Measurements from ENCODE around the gene NRG2.

NRG2 gene

DNA sequence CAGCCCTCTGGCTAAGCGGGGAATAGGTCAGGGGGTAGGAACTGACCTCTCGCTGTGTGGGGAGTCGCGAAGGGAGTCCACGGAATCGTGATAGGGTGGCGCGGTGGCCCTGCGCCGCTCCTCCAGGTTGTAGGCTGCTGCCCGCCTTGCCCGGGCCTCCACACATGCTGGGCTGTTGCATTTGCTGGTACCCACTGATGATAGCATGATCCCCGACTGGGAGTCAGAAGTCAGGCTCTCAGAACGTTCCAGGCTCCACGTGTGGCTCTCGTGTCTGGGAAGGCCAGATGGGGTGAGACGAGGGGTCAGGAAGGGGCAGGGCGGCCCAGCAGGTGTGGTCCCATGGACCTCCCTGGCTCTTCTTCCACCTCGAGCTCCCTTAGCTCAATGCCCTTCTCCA lies 191.5 kb downstream of the NRG2 start:
- DNase-seq = no peak

DNA sequence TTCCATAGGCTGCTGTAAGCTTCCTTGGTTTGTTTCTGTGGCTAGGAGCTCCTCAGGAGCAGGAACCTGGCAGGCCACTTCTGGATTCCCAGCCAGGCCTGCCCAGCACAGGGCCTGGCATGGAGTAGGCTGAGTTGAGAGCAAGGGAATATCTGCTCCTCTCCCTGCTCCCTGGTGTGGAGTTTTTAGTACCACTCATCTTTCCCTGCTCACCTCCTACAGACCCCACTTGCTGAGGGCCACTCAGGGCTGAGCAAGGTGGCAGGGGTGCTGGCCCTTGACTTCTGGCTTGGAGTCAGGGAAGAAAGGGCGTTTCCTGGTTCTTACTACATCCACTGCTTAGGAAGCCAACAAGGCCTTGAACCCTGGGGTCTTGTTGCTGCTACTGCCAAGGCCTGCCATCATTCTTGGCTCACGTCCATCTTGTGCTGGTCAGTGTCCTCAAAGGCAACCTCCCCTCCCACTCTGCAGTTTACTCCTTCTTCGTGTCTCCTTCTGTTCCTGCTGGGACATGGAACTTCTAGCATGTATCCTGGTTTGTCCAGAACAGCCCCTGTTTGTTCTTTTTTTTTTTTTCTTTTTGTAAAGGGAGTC lies 192.6 kb downstream of the NRG2 start:
- DNase-seq = no peak

DNA sequence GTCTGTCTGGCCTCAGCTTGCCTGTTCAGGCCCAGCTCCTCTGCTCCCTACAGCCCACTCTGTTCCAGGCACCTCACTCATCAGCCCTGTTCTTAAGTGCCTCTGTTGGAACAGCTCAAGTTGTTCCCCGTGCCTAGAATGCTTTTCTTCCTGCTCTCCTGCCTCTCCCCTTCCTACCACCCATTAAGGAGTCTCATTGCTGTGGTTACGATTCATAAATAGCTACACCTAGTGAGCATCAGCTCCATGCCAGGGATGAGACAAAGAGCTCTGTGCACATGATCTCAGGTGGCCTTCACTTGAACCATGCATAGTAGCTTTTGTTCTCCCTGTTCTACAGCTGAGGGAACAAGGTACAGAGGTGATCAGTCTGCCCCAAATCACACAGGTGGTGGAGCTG lies 193.2 kb downstream of the NRG2 start:
- DNase-seq = no peak

DNA sequence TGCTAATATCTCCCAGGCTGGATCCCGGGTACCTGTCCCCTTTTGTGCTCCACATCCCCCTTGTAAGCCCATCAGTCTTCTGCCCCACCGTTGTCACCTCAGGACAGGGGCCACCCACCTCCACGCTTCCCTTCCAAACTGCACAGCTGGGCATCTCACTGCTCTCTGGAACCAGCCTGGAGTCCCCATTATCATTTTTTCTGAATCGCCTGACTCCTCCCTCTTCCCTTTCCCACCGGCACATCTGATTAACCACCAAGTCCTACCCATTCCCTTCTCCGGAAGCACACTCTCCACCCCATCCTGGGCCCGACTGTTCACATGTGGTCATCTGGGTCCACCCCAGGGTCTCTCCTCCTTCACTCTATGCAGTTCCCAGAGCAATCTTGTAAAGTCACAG lies 193.6 kb downstream of the NRG2 start:
- DNase-seq = no peak

DNA sequence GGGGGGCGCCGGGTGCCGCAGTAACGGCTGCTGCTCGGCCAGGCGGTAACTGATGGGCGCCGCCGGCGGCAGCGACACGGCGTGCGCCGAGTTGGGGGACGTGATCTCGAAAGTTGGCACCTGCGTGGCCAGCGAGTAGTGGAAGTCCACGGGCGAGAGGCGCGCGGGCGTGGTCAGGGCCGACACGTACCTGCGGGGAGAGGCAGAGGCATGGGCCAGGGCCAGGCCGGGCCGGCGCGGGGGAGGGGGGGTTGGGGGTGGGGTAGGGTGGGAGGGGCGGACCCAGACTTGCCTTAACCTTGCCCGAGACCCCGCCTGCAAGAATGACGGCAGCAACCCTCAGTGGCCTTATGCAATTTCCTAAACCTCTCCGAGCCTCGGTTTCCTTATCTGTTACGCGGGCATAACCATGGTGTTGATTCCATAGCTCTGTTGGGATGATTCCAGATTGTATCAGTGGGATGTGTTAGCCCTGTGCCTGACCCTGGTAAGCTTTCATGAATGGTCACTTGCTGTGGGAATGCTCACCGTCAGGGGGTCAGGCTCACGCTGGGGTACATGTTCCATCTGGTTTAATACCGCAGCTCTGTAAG lies 194.5 kb downstream of the NRG2 start:
- DNase-seq = peak; percentile 37 to 38

DNA sequence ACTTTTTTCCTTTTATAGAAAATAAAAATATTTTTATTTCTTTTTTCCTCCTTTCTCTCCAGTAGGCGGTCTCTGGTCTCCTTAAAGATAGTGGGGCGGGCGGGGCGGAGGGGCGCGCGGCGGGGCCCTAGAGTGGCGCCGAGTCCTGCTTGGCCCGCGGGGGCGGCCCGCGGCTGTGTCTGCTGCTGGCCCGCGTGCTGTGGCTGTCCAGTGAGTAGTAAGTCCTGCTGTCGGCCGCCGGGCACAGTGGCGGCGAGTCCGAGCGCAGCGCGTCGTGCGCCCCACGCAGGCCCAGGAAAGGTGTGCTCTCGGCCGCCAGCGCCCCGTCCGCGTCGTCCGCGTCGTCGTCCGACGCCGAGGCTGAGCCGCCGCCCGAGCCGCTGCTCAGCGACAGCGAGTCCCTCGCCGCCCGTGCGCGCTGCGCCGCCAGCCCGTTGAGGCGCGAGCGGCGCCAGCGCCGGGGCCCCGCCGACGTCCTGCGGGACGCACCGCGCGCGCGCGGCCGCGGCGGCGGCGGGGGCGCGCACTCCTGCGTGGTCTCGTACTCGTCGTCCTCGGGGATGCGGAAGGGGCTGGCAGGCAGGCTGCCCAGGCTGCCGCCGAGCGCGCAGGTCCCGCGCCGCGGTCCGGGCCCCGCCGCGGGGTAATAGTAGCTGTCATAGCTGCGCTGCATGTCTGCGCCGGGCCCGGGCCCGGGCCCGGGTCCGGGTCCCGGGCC lies 195.2 kb downstream of the NRG2 start:
- DNase-seq = peak; percentile 77 to 79

DNA sequence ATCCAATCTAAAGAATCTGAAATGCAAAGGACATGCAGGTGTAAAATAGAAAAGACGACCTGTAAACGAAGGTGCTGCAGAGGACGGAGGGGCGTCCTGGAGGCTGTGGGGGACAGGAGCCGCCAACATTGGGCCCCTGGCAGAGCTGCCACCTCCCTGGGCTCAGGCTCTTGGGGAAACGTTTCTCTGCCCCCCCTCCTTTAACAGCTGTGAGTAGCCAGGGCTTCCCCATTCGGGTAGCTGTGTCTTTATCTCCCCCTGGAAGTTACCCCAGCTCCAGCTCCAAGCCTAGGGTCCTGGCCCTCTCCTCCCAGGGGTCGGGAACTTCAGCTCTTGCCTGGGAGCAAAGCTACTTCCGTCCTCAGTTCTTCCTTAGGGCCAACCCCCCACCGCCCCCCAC lies 196.0 kb downstream of the NRG2 start:
- no peak for DNase-seq

DNA sequence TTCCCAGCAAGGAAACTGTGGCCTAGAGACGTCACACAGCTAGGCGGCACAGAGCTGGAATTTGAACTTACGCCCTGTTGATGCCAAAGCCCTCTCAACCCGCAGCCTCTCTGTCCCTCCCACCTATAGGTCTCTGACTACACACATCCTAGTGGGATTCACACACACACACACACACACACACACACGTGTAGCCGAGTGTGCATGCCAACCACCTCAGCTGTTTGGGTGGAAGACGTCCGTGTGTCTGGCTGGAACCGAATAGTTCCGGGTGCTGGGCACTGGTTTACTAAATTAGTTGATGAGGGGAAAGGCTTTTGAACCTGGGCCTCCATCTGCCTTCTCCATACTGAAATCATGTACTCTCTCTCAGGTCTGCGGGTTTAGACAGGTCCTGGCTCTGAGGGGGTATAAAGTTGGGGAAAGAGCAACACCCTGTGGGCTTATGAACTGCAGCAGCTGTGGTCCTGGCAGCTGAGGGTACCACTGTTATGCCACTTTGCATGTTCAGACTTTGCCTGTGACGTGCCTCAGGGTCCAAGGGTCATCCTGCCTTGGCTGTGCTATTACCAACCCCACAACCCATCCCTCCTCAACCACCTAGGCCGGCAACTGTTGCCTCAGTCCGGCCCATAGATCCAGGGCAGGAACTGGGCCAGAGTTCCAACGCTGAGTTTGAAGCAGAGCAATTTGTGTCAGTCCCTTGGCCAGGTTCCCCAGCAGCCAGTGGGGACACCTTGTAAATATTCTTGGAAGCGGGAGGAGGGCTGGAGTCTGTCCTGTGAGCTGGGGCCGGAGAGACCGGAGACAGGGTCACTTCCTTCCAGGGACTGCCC lies 197.0 kb downstream of the NRG2 start:
- DNase-seq = no peak

DNA sequence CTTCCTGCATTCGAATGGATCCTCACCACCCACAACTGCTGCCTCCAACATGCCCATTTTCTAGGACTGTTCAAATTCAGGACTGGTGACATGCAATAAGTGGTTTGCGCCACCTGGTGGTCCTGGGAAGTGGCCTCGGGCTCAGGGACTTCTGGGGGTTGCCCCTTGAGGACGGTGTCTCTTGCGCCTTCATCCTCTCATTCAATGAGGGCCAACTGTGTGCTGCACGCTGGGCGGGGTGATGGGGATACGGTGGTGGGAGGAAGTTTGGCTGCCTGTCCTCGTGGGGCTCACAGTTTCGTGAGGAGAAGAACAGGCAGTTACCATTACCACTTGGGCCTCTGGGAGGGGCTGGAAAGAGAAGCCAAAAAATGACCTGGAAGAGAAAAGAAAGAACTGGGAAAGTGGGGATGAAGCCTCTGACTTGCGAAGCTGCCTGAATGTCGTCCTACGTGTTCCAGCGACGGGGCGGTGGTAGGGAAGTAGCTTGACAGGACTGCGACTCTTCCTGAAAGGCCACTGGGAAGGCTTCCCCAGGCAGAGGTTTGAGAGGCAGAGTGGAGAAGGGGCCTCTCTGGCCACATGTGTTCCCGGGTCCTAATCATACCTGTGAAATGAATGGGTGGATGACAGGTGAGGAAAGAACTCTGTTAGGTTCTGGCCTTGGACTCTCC lies 198.5 kb downstream of the NRG2 start:
- DNase-seq = peak; percentile 79 to 83

DNA sequence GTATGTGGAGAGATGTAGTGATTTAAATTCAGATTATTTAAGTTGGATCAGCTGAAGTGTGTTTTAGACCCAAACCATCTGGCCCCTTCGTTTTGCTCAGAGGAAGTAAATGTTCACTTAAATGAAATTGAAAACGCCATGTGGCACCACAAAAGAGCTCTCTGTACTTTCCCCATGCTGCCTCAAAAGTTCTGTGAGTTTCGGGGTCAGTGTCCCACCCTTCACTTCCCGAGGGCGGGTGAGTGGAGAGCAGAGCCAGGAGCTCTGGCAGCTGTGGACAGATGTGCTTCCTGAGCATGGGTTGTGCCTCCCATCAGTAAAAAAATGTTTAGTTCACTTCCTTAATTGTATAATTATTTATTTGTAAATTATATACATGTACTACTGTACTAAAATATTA lies 199.1 kb downstream of the NRG2 start:
- no peak for DNase-seq

DNA sequence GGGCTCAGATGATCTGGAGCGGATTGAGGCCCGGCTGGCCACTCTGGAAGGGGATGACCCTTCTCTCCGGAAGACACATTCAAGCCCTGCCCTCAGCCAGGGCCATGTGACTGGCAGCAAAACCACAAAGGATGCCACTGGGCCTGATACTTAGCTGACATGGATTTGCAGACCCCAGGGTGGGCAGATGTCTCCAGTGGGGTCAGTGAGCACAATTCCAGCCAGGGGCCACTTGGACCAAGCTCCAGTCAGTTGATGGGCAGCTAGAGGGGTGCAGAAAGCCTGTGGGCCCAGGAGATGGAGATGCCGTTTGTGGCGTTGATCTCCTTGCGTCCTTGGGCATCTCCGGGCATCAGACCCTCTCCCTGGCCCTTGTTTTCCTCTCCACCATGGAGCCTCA lies 200.8 kb downstream of the NRG2 start:
- DNase-seq = no peak

DNA sequence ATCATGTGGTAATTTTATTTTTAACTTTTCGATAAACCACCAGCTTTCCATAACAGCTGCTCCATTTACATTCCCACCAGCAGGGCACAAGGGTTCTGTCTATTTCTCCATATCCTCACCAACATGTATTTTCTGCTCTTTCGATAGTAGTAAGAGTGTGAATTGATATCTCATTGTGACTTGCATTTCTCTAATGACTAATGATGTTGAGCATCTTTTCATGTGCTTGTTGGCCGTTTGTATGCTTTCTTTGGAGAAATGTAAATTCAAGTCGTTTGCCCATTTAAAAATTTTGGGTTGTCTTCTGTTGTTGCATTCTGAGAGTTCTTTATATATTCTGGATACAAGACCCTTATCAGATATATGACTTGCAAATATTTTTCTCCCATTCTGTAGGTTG lies 201.6 kb downstream of the NRG2 start:
- no peak for DNase-seq

DNA sequence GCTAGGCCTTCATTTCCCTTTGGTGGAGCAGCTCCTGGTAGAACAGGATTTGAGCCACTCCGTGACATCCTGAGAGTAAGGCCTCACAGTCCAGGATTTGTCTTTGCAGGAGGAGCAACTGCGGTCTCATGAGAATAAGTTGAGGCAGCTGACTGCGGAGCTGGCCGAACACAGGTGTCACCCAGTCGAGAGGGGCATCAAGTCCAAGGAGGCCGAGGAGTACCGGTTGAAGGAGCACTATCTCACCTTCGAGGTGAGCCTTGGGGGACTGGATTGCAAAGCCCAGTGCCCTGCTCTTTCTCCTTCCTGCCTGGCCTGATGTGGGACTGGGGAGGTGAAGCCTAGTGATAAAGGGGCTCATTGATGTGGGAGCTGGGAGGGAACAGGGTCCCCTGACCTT lies 203.2 kb downstream of the NRG2 start:
- no peak for DNase-seq

DNA sequence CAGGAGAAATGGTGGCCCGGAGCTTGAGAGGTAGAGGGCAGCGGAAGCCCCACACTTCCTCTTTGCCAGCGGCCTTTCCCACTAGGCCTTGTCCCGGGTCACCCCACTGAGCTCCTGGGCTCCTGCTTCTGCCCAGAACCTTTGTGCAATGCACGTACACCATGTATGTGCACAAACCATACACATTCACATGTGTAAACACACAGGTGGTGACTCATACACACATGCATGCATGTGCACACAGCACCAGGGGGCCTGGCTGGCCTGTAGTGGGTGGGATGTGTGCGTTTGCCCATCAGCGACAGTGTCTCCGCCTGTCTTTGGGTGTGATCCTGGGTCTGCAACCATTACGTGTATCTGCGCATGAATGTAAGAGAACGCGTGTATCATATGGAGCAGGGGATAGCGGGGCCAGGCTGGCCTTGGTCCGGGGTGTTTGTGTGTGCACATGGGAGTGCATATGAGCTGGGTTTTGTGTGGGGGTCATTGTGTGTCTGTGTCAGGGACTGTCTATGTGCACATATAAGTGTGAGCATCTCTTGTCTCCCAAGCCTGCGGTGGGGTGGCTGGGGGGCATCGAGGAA lies 203.8 kb downstream of the NRG2 start:
- no peak for DNase-seq

DNA sequence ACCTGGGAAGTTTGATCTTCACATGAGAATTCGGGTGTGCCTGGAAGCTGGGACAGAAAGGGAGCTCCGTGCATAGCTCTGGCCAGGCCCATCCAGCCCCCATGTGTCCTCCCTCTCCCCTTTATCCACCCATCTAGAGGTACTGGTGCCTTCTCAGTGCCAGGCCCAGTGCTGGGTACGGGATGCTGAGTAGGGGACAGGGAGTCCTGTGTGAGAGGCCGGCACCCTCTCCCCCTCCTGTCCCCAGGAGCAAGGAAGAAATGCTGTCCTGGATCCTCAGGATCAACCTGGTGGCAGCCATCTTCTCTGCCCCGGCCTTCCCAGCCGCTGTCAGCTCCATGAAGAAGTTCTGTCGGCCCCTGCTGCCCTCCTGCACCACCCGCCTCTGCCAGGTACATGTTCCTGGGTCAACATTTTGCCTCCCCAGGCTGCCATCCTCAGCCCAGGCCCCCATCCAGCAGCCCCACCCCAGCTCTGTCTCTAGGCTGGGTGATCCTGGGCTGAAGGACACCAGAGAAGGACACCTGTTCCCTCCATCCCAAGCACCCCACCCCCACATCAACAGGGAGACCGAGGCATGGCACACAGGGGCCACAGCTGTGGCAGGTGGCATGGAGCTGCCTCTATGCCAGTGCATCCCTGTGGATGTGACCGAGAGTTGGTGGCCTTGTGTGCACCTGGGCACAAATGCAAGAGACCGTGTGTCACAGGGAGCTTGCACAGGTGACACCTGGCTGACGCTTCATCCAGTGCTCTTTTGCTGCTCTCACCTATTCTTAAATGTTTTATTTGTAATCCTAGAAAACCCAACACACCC lies 204.5 kb downstream of the NRG2 start:
- no peak for DNase-seq

DNA sequence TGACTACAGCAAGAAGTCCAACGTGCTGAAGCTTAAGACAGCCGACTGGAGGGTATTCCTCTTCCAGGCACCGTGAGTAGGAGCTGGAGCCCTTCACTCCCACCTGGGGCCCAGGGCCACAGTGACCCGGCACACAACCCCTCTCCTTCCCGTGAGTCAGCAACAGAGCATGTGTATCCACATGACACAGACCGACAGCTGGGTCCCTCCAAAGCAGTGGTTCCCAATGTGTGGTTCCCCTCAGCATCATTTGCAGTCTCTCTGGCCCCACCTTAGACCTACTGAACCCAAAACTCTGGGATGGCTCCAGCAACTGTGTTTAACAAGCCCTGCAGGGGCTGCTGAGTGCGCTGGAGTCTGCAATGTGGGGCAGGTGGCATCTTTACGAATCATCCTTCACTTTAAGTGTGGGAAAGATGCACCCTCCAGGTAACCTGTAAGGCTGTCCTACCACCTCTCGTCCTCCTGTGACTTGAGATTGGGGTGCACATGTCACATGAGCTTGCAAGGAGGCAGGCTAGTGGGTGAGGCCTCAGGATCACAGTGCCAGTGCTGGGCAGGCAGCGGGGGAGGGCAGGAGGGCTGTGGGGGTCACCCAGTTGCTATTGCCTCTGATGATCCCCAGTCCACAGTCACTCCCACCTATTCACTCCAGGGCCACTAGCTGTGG lies 205.3 kb downstream of the NRG2 start:
- no peak for DNase-seq

DNA sequence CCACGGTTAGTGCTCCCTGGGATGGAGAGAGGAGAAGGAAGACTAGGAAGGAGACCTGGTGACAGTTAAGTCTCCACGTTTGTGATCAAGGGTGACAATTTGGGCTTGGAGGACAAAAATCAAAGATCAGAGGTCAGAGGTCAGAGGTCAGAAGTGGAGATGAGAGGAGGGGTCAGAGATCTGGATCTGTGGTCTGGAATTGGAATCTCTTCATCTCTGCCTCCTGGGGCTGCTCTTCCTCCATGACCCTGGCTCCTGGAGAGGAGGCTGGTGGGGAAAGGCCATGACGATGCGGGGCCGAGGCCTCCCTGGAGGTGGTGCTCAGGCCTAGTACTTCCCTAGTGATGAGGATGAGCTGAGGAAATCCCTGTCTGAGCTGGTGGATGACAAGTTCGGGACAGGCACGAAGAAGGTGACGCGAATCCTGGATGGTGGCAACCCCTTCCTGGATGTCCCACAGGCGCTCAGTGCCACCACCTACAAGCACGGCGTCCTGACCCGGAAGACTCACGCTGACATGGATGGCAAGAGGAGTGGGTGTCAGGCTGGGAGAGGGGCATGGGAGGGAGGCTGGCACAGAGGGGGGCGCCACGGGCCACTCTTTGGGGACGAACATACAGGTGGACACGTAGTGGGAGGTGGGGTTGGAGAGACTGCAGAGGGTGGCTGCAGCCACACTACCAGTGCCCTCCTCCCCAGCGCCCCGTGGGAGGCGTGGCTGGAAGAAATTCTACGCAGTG lies 206.5 kb downstream of the NRG2 start:
- no peak for DNase-seq

DNA sequence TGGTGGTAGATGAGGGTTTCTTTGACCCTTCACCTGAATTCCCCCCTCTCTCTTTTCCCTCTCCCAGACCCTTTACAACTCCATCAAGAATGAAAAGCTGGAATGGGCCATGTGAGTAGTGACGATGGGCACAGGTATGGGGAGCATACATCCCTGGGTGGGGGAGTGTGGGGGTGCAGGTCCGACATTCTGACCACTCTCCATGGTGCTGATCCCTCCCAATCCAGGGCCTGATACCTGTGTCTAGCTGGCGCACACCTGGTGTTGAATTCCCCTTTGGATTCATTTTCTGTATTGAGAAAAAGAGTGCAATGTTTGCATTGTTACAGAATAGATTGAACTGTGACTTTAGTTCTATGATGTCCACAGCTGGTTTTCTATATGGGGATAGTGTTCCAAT lies 207.4 kb downstream of the NRG2 start:
- no peak for DNase-seq

DNA sequence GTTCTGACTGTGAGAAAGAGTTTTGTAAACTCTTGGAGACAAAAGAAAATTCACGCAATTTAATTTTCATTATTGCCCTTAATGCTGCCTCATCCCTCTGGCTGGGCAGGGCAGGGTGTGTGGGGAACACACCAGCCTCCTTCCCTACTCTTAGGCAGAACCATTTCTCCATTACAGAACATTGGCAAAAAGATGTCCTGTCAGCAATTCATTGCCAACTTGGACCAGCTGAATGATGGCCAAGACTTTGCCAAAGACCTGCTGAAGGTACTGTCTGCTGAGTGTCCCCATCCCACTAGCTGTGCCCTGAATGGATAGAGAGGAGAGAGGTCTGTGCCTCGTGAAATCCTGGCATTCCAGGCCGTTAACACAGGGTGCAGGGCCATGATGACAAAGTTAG lies 209.6 kb downstream of the NRG2 start:
- no peak for DNase-seq

DNA sequence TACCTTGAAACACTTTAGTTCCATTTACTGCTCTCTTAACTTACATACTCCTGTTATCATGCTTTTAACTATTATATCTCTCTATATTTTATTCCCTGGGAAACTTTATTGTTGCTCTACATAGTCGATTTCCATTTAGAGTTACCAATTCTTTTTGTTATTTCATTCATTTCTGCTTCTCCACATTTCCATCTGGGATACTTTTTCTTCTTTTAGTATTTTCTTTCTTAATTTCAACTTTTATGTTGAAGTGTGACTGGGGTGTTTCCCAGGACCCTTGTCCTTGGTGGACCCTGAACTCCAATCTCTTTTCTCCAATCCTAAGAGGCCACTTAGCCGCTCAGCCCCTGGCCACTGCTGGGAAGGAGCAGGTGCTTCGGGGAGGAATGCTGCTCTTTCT lies 211.5 kb downstream of the NRG2 start:
- DNase-seq = no peak

DNA sequence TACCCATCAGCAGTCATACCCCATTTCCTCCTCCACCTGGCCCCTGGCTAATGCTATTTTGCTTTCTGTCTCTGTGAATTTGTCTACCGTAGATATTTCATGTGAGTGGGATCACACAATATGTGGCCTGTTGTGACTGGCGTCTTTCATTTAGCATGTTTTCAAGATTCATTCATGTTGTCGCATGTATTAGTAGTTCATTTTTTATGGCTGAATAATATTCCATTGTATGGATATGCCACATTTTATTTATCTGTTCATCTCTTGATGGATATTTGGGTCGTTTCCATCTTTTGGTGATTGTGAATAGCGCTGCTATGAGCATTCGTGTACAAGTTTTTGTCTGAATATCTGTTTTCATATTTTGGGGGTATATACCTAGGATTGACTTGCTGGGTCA lies 213.6 kb downstream of the NRG2 start:
- no peak for DNase-seq

Data from stimulated activated CD4-positive, alpha-beta T cell treated with anti-CD3 and anti-CD28 coated beads, Interleukin-2, amount 100 ng/mL, for 24 hours (primary cell).